DMS114 treated with DMSO at 0.1 percent for 48 hours (cell line): ENCODE results near the gene STIL.
"Not testable (repeated sequence)": the region's sequence is repeated elsewhere in the genome, so short reads cannot be mapped to it uniquely, and the experiment has no call there.

Source experiments
- DNase-seq: peaks from one replicate; lab custom pipeline; 2025; ENCODE audit not compliant: unreplicated experiment; lab: John Stamatoyannopoulos, UW

STIL gene

GRCh38 chr1:47313915-47314664, at the start of gene STIL:
TSS of gene STIL (minus strand) at chr1:47314147. CDS start at chr1:47310319, 3,828 bp downstream.
- DNase-seq = peak; percentile 100

DNA sequence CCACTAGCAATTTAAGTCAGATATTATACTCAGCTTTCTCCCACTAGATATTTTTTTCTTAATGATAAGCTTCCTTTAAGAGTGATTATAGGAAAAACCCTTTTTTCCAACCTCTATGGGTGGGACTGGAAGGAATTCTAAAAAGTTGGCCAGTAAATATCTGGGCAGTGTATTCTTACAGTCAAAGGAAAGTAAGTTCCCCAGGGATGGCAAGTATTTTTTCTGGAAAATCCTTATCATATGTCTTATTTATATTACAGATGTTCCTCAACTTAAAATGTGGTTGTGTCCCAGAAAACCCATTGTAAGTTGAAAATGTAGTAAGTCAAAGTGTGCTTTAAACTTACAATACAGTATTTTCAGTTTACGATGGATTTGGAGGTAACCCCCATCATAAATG, 48.9 kb upstream of the STIL start:
- no peak for DNase-seq

DNA sequence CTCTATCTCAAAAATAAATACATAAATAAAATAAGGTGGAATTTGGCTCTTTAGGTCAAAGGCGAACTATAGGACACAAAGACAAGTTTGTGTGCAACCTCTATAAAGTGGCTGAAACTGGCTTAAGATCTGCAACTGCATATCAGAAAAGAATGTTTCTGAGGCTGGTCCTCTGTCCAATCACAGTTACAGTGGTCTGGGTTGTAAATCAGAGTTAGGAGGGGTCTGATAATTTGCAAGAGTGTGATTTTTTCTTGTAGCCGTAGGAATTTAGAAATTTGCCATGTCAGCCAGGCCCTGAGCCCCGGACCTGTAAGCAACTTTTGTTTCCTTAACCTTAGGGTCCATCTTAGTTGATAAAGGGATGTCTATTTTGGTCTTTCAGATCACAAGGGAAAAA, 47.4 kb upstream of the STIL start:
- DNase-seq = no peak

- no peak for DNase-seq
Observed at GRCh38 chr1:47351305-47351704, 37.4 kb upstream of the STIL start.

GRCh38 chr1:47348246-47348645, 34.3 kb upstream of the STIL start:
- no peak for DNase-seq

DNA sequence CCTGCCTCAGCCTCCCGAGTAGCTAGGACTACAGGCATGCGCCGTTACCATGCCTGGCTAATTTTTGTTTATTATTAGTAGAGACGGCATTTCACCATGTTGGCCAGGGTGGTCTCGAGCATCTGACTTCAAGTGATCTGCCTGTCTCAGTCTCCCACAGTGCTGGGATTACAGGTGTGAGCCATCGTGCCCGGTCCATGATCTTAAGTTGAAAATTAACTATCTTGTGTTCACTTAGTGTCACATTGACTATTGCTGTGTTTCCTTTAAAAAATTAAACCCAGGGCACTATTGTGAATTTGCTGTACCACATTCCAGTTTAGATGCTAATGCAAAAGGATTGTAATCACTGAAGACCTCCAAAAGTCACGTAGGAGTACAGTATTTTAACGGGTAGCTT, 33.8 kb upstream of the STIL start:
- no peak for DNase-seq

DNA sequence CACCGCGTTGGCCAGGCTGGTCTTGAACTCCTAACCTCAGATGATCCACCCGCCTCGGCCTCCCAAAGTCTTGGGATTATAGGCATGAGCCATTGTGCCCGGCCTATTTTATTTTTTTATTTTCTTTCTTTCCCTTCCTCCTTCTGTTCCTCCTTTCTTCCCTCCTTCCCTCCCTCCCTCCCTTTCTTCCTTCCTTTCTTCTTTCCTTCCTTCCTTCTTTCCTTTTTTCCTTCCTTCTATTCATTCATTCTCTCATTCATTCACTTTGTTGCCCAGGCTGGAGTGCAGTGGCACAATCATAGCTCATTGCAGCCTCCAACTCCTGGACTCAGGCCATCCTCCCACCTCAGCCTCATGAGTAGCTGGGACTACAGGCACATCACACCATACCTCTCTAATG, 33.0 kb upstream of the STIL start:
- not testable (repeated sequence) for DNase-seq

GRCh38 chr1:47340227-47340626, 26.3 kb upstream of the STIL start:
- DNase-seq = no peak

DNA sequence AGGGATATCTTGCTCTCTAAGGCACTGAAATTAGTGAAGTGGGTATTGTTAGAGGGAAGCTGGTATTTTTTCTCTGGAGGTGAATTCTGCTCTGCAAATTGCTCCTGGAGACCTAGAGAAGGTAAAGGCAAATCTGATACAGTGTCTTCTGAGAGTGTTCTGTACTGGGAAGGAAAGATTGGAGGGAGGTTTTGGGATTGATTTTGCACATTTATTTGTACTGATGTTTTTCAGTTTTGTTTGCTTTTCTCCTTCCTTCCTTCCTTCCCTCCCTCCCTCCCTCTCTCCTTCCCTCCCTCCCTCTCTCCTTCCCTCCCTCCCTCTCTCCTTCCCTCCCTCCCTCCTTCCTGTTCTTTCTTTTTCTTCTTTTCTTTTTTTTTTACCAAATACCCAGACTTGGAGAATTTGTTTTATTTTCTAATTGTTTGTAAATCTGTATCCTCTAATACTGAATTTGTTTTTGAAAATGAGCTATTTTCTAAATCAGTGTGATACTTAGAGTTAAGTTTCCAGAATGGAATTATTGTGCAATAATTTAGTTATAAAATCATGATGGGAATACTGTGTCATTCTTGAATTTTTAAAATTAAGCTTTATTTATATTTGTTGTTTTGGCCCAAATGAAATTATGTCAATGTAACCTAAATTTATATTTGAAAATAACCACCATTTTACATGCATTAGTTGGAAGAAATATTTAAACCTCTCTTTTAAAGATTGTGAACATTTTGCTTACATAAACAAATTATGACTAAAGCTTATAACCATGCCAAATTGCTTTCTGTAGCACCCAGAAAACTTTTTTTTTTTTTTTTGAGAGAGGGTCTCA, 24.5 kb upstream of the STIL start:
- DNase-seq = no peak

DNA sequence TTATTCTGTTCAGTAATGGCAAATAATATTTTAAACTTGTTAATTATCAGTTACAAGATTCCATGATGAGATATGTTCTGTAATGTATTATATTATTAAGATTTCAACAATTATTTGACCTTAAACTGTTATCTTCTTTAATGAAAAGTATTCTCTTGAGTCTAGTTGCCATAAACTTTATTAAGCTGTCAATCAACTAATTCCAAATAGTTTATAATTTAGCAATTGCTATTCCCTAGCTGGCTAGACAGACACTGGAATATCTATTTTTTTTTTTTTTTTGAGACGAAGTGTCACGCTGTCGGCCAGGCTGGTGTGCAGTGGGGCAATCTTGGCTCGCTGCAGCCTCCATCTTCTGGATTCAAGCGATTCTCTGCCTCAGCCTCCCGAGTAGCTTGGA, 23.4 kb upstream of the STIL start:
- DNase-seq = no peak

DNA sequence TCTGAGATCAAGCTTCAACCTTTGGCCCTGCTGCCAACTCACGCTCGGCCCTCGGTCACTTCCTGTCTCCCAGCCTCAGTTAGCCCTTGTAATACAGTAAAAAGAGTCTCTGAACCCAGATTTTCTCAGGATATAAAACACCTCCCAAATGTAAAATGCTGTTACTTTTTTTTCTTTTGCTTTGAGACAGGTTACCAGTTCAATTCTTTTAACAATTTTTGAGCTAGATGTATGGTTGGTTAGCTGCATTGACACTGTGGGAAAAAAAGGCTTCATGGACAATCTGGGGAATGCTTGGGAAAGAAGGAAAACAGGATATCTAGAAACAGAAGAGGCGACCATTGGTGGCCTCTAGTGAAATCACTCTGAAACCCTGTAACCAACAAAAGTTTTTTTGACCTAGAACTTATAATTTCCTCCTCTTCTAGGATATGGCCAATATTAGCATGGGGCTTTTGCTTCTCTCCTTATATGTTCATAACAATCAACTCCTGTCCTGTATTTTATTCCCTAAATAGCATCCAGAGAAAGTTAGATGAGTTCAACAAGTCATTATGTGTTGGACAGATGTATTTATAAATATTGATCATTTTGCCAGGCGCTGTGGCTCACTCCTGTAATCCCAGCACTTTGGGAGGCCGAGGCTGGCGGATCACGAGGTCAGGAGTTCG, 21.0 kb upstream of the STIL start:
- peak; percentile 52 for DNase-seq

- peak; percentile 71 for DNase-seq
Observed at GRCh38 chr1:47333922-47334764, 20.2 kb upstream of the STIL start.

DNA sequence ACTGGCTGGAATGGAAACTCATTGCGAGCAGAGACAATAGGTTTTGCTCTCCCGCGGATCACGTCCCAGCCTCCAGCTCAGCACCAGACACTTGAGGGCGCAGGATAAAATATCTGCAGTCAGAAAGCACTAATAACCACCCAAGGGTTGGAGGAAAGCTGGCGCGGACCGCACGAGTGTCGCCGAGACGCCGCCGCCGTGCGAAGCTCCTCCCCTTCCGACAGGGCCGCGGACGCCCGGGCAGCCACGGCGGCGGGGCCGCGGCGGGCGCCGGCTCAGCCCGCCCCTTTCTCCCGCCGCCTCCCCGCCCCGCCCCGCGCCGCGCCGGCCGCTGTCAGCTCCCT, 19.6 kb upstream of the STIL start, which contains the start of gene CMPK1:
Gene CMPK1, plus strand, starts transcription at position 213 of the 344 bp plus-strand sequence. CDS start 156 bp downstream, outside the sequence.
- DNase-seq = peak; percentile 73

DNA sequence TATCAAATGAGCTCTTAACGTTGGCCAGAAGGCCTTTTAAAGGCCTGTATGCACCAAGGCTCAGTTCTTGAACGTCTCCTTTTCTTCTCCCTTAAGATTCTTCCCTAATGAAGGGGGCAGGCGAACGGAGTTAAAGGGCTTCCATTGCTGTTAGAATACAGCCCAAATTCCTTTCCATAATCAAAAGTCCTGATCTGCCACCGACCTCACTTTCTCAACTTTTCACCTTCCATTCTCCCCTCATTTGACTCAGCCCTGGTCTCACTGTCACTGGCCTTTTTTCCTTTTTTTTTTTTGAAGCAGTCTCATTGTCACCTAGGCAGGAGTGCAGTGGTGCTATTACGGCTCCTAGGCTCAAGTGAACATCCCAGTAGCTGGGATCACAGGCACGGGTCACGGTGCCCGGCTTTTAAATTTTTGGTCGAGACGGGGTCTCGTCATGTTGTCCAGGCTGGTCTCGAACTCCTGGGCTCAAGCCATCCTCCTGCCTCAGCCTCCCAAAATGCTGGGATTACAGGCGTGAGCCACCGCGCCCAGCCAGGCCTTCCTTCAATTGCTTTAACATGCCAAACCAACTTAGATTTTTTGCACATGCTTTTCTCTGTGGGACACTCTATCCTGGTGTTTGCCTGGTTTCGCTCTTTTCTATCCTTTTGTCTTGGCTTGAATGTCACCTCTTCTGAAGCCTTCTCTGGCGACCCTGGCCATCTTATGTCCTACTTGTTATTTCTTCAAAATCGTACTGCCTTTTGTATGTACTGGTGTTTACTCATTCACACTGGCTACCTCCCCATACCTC, 19.0 kb upstream of the STIL start:
- no peak for DNase-seq

DNA sequence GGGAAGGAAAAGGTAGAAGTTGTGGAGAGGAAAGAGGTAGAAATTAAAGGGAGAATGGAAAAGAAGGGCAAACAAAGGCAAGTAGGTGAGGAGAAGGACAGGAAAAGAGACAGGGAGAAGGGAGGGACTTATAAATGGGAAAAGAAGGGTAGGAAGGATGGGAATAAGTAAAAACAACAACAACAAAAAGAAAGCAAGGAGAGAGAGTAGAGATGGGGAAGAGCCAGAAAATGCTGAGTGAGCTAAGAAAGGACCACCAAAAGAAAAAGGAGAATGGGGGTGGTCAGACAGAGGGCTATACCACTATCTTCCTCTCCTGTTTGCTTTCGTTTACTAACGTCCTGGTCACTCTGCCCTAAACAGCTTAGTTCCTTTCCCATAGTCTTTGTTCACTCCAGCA, 17.9 kb upstream of the STIL start:
- DNase-seq = no peak

DNA sequence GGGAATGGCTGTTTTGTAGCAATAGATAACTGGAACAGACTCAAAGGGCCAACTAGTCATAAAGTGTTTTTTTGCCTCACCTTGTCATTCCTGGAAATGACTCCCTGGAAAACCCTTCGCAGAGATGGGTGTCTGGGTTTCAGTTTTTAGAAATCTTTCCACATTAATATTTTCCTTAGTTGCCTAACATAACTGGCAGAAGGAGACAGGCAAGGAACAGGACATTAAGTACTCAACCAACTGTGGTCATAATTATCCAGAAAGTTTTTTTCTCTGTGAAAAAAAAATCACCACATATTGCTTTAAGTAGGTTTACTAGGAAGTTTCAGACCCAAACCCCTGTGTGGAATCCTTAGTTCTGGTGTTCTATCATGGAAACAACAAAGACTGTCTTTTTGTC, 16.3 kb upstream of the STIL start:
- DNase-seq = no peak

DNA sequence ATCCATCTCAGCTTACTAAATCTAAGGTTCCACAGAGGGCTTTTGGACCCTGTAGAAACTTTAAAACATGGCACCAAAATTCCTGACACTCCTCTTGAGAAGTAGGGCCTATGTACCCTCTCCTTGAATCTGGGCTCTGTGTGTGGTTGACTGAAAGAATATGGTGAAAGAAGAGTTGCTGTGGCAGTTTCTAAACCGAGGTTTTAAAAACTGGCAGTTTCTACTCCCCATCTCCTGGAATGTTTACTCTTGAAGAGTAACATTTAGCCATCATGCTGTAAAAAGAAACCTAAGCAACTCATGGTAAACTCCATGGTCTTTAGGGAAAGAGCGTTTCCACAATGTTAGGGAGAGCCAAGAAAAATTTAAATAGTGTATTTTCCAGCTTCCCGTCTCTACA, 15.0 kb upstream of the STIL start:
- no peak for DNase-seq

- DNase-seq = no peak
Observed at GRCh38 chr1:47326271-47326670, 12.3 kb upstream of the STIL start.

GRCh38 chr1:47325528-47325927, 11.6 kb upstream of the STIL start:
- no peak for DNase-seq

DNA sequence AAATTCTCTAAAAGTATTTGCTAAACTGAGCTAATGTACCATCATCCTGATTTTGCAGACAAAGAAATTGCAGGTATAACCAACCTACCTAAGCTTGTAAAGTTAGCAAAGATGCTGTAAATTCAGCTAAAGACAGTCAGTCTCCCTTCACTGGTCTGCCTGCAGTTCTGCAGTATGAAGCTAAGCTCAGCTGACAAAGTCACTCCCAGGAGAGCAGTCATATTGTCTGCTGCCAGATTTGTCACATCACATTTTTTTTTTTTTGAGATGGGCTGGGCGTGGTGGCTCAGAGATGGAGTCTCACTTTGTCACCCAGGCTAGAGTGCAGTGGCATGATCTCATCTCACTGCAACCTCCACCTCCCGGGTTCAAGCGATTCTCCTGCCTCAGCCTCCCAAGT, 10.7 kb upstream of the STIL start:
- DNase-seq = no peak
